Trophoblast cell (in vitro differentiated cells and primary cell): ENCODE results near the gene TMEM202.
"Not testable (repeated sequence)": the region's sequence is repeated elsewhere in the genome, so short reads cannot be mapped to it uniquely, and the experiment has no call there.

Experiments
- DNase-seq, 2 donors: peaks; one replicate each; pipeline ENCODE4 v3.0.0-alpha.2; 2016
- H2AFZ ChIP-seq: 2 replicates; pipeline ENCODE4 v1.6.1; 2013; ENCODE audit warnings: low read length, moderate library complexity, mild to moderate bottlenecking; ENCODE audit not compliant: insufficient read depth, poor library complexity
- H2AK5ac ChIP-seq: 2 replicates; pipeline ENCODE4 v1.6.1; 2013; ENCODE audit warnings: mild to moderate bottlenecking, low read length
- H2BK120ac ChIP-seq: 2 replicates; pipeline ENCODE4 v1.6.1; 2013; ENCODE audit warnings: low read length, mild to moderate bottlenecking, moderate library complexity; ENCODE audit not compliant: insufficient read depth, poor library complexity
- H2BK12ac ChIP-seq: 2 replicates; pipeline ENCODE4 v1.6.1; 2013; ENCODE audit warnings: mild to moderate bottlenecking, low read length, moderate library complexity
- H2BK5ac ChIP-seq: 2 replicates; pipeline ENCODE4 v1.6.1; 2013; ENCODE audit warnings: low read length, low read depth, moderate library complexity, mild to moderate bottlenecking; ENCODE audit not compliant: poor library complexity
- H3K14ac ChIP-seq: 2 replicates; pipeline ENCODE4 v1.6.1; 2013; ENCODE audit warnings: mild to moderate bottlenecking, low read length
- H3K18ac ChIP-seq: 2 replicates; pipeline ENCODE4 v1.6.1; 2013; ENCODE audit warnings: mild to moderate bottlenecking, low read length
- H3K23ac ChIP-seq: 2 replicates; pipeline ENCODE4 v1.6.1; 2013; ENCODE audit warnings: low read length
- H3K27ac ChIP-seq: 2 replicates; pipeline ENCODE4 v1.5.1; 2013; ENCODE audit warnings: low read depth, mild to moderate bottlenecking, inconsistent platforms, low read length, moderate library complexity
- H3K27me3 ChIP-seq: 2 replicates; pipeline ENCODE4 v1.6.1; 2013; ENCODE audit warnings: inconsistent platforms, mild to moderate bottlenecking, low read length, moderate library complexity; ENCODE audit not compliant: insufficient read depth
- H3K36me3 ChIP-seq, 2 experiments: 1 replicate in 1 of 2; 2 replicates in 1 of 2; pipeline ENCODE4 v1.6.1; 2013; ENCODE audit warnings: low read length in 2 of 2, mild to moderate bottlenecking in 2 of 2, moderate library complexity in 1 of 2; ENCODE audit not compliant: insufficient read depth in 2 of 2, control insufficient read depth in 1 of 2
- H3K4ac ChIP-seq: 2 replicates; pipeline ENCODE4 v1.6.1; 2013; ENCODE audit warnings: low read depth, mild to moderate bottlenecking, low read length, moderate library complexity
- H3K4me1 ChIP-seq, 2 experiments: 1 replicate in 1 of 2; 2 replicates in 1 of 2; pipeline ENCODE4 v1.6.1; 2013; ENCODE audit warnings: low read length in 2 of 2, mild to moderate bottlenecking in 2 of 2, moderate library complexity in 1 of 2; ENCODE audit not compliant: insufficient read depth in 2 of 2, control insufficient read depth in 1 of 2
- H3K4me2 ChIP-seq: 2 replicates; pipeline ENCODE4 v1.6.1; 2013; ENCODE audit warnings: inconsistent platforms, mild to moderate bottlenecking, low read length, moderate library complexity
- H3K4me3 ChIP-seq: 2 replicates; pipeline ENCODE4 v1.5.1; 2013; ENCODE audit warnings: mild to moderate bottlenecking, low read depth, low read length, inconsistent platforms
- H3K79me1 ChIP-seq: one replicate; pipeline ENCODE4 v1.6.1; 2013; ENCODE audit warnings: low read length
- H3K79me2 ChIP-seq: 2 replicates; pipeline ENCODE4 v1.6.1; 2013; ENCODE audit warnings: low read length, mild to moderate bottlenecking; ENCODE audit not compliant: control insufficient read depth, insufficient read depth, poor library complexity
- H3K9ac ChIP-seq: 2 replicates; pipeline ENCODE4 v1.6.1; 2013; ENCODE audit warnings: mild to moderate bottlenecking, low read length
- H3K9me3 ChIP-seq: 2 replicates; pipeline ENCODE4 v1.6.1; 2013; ENCODE audit warnings: low read depth, mild to moderate bottlenecking, control low read depth, inconsistent platforms, low read length; ENCODE audit not compliant: insufficient read depth
- H4K12ac ChIP-seq: 2 replicates; pipeline ENCODE4 v1.6.1; 2013; ENCODE audit warnings: low read depth, mild to moderate bottlenecking, low read length, moderate library complexity
- H4K8ac ChIP-seq: 2 replicates; pipeline ENCODE4 v1.6.1; 2013; ENCODE audit warnings: low read depth, mild to moderate bottlenecking, low read length, moderate library complexity
- H4K91ac ChIP-seq: one replicate; pipeline ENCODE4 v1.6.1; 2013; ENCODE audit warnings: low read depth, mild to moderate bottlenecking, low read length, moderate library complexity
- WGBS: extraction: QIAGEN DNeasy Blood & Tissue Kit; methylation state at CpG from one replicate; pipeline ENCODE4 v1.1.7; 2013; ENCODE audit warnings: missing lambda C conversion rate; ENCODE audit not compliant: insufficient read length, insufficient coverage; ENCODE audit errors: extremely low coverage; 5-methylcytosine and 5-hydroxymethylcytosine counted together

TMEM202 gene

DNA sequence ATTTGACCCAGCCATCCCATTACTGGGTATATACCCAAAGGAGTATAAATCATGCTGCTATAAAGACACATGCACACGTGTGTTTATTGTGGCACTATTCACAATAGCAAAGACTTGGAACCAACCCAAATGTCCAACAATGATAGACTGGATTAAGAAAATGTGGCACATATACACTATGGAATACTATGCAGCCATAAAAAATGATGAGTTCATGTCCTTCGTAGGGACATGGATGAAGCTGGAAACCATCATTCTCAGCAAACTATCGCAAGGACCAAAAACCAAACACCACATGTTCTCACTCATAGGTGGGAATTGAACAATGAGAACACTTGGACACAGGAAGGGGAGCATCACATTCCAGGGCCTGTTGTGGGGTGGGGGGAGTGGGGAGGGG is 15.2 kb downstream of the TMEM202 start:
- H4K12ac ChIP-seq, H3K79me2 ChIP-seq, DNase-seq, H3K79me1 ChIP-seq, H3K4me1 ChIP-seq, H3K27me3 ChIP-seq, H3K36me3 ChIP-seq, H4K8ac ChIP-seq, H3K18ac ChIP-seq, H3K4me3 ChIP-seq, H2BK5ac ChIP-seq, H2BK12ac ChIP-seq, H2AK5ac ChIP-seq, H3K27ac ChIP-seq, H2AFZ ChIP-seq, H3K4ac ChIP-seq, H3K4me2 ChIP-seq, H3K14ac ChIP-seq, H4K91ac ChIP-seq, H3K9me3 ChIP-seq, H3K23ac ChIP-seq, H2BK120ac ChIP-seq, H3K9ac ChIP-seq: not testable (repeated sequence)
- no CpG with 5 or more reads among the region's 3 CpGs for WGBS

DNA sequence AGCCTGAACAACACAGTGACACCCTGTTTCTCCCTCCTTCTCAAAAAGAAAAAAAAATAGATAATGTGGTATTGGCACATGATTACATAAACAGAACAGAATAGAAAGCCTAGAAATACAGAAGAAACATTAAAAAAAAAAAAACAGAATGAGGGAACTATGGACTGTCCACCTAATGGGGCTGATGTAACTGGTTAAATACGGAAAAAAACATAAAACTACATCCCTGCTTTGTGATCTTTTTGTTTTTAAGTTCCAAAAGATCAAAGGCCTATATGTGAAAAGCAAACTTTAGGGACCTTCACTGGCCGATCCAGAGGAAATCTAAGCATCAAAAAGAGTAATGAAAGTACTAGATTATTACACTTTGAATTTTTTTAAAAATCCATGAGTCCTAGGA is 17.2 kb downstream of the TMEM202 start:
- Histone ChIP-seq H3K9me3 (no peaks in the 10 kb centered on the region), H3K27ac (no peak overlapping the region), H3K4me1 (no peaks in the 10 kb centered on the region), H2BK120ac (no peak overlapping the region), H4K8ac (no peak overlapping the region), H3K4ac (no peak overlapping the region), H3K79me1 (no peaks in the 10 kb centered on the region), H2BK12ac (no peak overlapping the region), H3K4me3 (no peak overlapping the region), H2BK5ac (no peak overlapping the region), H3K79me2 (no peaks in the 10 kb centered on the region), H3K27me3 (no peaks in the 10 kb centered on the region), H3K14ac (no peak overlapping the region), H4K12ac (no peak overlapping the region), H3K36me3 (no peaks in the 10 kb centered on the region), H3K4me2 (no peak overlapping the region), H3K9ac (no peak overlapping the region), H4K91ac (no peak overlapping the region), H3K23ac (no peak overlapping the region), H2AK5ac (no peak overlapping the region), H2AFZ (no peak overlapping the region), H3K18ac (no peak overlapping the region)
- no peak for DNase-seq
- WGBS, result no CpG with 5 or more reads among the region's 2 CpGs

DNA sequence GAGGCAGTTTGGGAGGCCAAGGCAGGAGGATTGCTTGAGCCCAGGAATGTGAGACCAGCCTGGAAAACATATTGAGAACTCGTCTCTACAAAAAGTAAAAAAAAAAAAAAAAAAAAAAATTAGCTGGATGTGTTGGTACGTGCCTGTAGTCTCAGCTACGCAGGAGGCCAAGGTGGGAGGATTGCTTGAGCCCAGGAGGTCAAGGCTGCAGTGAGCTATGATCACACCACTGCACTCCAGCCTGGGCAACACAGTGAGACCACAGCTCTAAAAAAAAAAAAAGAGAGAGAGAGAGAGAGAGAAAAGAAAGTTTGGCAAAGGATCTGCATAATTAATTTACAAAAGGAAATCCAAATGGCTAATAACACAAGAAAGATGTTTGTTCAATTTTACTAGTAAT is 21.7 kb downstream of the TMEM202 start:
- not testable (repeated sequence) for H2BK120ac ChIP-seq, H3K79me1 ChIP-seq, H3K27ac ChIP-seq, H3K4ac ChIP-seq, H3K9me3 ChIP-seq, H4K12ac ChIP-seq, H3K9ac ChIP-seq, H3K36me3 ChIP-seq, H3K4me2 ChIP-seq, H4K8ac ChIP-seq, H3K79me2 ChIP-seq, H3K27me3 ChIP-seq, H2BK5ac ChIP-seq, H4K91ac ChIP-seq, H3K4me1 ChIP-seq, H3K14ac ChIP-seq, H3K4me3 ChIP-seq, H2BK12ac ChIP-seq, H3K23ac ChIP-seq, H3K18ac ChIP-seq, DNase-seq, H2AFZ ChIP-seq, H2AK5ac ChIP-seq
- no CpG with 5 or more reads among the region's 3 CpGs for WGBS

DNA sequence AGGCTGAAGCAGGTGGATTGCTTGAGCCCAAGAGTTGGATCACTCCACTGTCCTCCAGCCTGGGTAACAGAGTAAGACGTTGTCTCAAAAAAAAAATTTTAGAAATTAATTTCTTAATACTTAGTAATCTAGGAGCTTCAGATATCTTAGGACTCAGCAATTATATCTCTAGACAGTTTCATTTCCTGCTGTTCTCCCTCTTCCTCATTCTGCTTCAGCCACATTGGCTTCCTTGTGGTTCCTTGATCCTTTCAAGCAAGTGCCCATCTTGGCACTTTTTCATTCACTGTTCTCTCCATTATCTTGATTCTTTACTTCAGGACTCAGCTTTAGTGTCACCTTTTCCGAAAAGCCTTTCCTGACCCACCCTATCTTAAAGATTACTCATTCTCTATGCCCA is 22.5 kb downstream of the TMEM202 start:
- Histone ChIP-seq H3K14ac (no peak overlapping the region), H3K18ac (no peak overlapping the region), H3K79me2 (no peaks in the 10 kb centered on the region), H3K27me3 (no peaks in the 10 kb centered on the region), H2BK12ac (no peak overlapping the region), H3K36me3 (no peaks in the 10 kb centered on the region), H3K4ac (no peak overlapping the region), H2BK120ac (no peak overlapping the region), H4K8ac (no peak overlapping the region), H4K12ac (no peak overlapping the region), H3K4me3 (no peak overlapping the region), H3K23ac (no peak overlapping the region), H2BK5ac (no peak overlapping the region), H3K4me2 (no peak overlapping the region), H2AFZ (no peak overlapping the region), H3K79me1 (no peaks in the 10 kb centered on the region), H3K4me1 (no peaks in the 10 kb centered on the region), H3K27ac (no peak overlapping the region), H4K91ac (no peak overlapping the region), H3K9me3 (no peaks in the 10 kb centered on the region), H3K9ac (no peak overlapping the region), H2AK5ac (no peak overlapping the region)
- WGBS, result no CpG with 5 or more reads among the region's 2 CpGs
- DNase-seq, result no peak
